NCI-H1436 treated with DMSO at 0.1 percent for 48 hours (cell line): Measurements from ENCODE around the gene SDCCAG8.

Experiments
- DNase-seq: peaks from one replicate; lab custom pipeline; 2025; lab: John Stamatoyannopoulos, UW

SDCCAG8 gene

GRCh38 chr1:243391355-243391754 lies 135.5 kb downstream of the SDCCAG8 start:
- DNase-seq, result no peak

- no peak for DNase-seq
These were observed 137.3 kb downstream of the SDCCAG8 start for GRCh38 chr1:243393096-243393495.

- DNase-seq, result no peak
These were observed 138.2 kb downstream of the SDCCAG8 start for GRCh38 chr1:243394066-243394465.

- DNase-seq, result no peak
These were observed 139.0 kb downstream of the SDCCAG8 start for GRCh38 chr1:243394601-243395464.

- DNase-seq, result no peak
These were observed 140.6 kb downstream of the SDCCAG8 start for GRCh38 chr1:243396424-243396823.

GRCh38 chr1:243396876-243397275 lies 141.0 kb downstream of the SDCCAG8 start:
- DNase-seq, result no peak

- DNase-seq, result no peak
These were observed 141.9 kb downstream of the SDCCAG8 start for GRCh38 chr1:243397613-243398321.

- no peak for DNase-seq
These were observed 143.8 kb downstream of the SDCCAG8 start for GRCh38 chr1:243399561-243400155.

- no peak for DNase-seq
These were observed 147.0 kb downstream of the SDCCAG8 start for GRCh38 chr1:243402868-243403267.

GRCh38 chr1:243406424-243406823 lies 150.6 kb downstream of the SDCCAG8 start:
- no peak for DNase-seq

GRCh38 chr1:243407284-243408018 lies 151.6 kb downstream of the SDCCAG8 start:
- no peak for DNase-seq

GRCh38 chr1:243408479-243408878 lies 152.6 kb downstream of the SDCCAG8 start:
- DNase-seq, result no peak

- DNase-seq, result no peak
These were observed 153.4 kb downstream of the SDCCAG8 start for GRCh38 chr1:243409284-243409683.

- no peak for DNase-seq
These were observed 155.6 kb downstream of the SDCCAG8 start for GRCh38 chr1:243411472-243411871.

- DNase-seq, result no peak
These were observed 157.8 kb downstream of the SDCCAG8 start for GRCh38 chr1:243413431-243414151.

GRCh38 chr1:243414152-243414494 lies 158.3 kb downstream of the SDCCAG8 start:
- no peak for DNase-seq

GRCh38 chr1:243415663-243416408 lies 160.0 kb downstream of the SDCCAG8 start:
- no peak for DNase-seq

GRCh38 chr1:243416495-243416894 lies 160.7 kb downstream of the SDCCAG8 start:
- DNase-seq, result no peak

GRCh38 chr1:243420016-243420945 lies 164.4 kb downstream of the SDCCAG8 start:
- DNase-seq, result no peak
